SK-N-SH treated with all-trans-retinoic acid at 6 μM for 48 hours (cell line): ENCODE results near the gene DOHH.

Source experiments
- CSDC2 ChIP-seq: fragments of 250-450 bp; sonication (Bioruptor Pico); IDR thresholded peaks from 2 replicates; pipeline ENCODE4 v1.5.0; 2020; ENCODE audit warnings: mild to moderate bottlenecking, moderate library complexity
- SNAI2 ChIP-seq: fragments of 250-450 bp; sonication (Bioruptor Pico); IDR thresholded peaks from 2 replicates; pipeline ENCODE4 v1.5.0; 2020; ENCODE audit warnings: mild to moderate bottlenecking, moderate library complexity
- ZC3H10 ChIP-seq: fragments of 250-450 bp; sonication (Bioruptor Pico); IDR thresholded peaks from 2 replicates; pipeline ENCODE4 v1.5.1; 2021; ENCODE audit warnings: mild to moderate bottlenecking, moderate library complexity
- ZFP30 ChIP-seq: fragments of 450-650 bp; formaldehyde crosslinking; IDR thresholded peaks from 2 replicates; pipeline ENCODE4 v1.5.0; 2022; ENCODE audit warnings: mild to moderate bottlenecking, moderate library complexity
- ZNF8 ChIP-seq: fragments of 450-650 bp; formaldehyde crosslinking; IDR thresholded peaks from 2 replicates; pipeline ENCODE4 v1.5.0; 2020; ENCODE audit warnings: mild to moderate bottlenecking, moderate library complexity
- TF ChIP-seq, protein P1 (sequence below): fragments of 250-450 bp; sonication (Bioruptor Pico); IDR thresholded peaks from 2 replicates; pipeline ENCODE4 v1.8.0; 2020; ENCODE audit warnings: mild to moderate bottlenecking, moderate library complexity, borderline replicate concordance
- TF ChIP-seq, protein P2 (sequence below): fragments of 250-450 bp; sonication (Bioruptor Pico); IDR thresholded peaks from 2 replicates; pipeline ENCODE4 v1.5.1; 2020; ENCODE audit warnings: low read depth, mild to moderate bottlenecking, moderate library complexity
- TF ChIP-seq, protein P3 (sequence below): fragments of 250-450 bp; sonication (Bioruptor Pico); IDR thresholded peaks from 2 replicates; pipeline ENCODE4 v1.8.0; 2021; ENCODE audit warnings: low read depth, mild to moderate bottlenecking, moderate library complexity, borderline replicate concordance

- TF ChIP-seq ZNF8 (CRISPR knock-in tag) (no peak), ZFP30 (CRISPR knock-in tag) (no peak), SNAI2 (CRISPR knock-in tag) (no peak), ZC3H10 (CRISPR knock-in tag) (no peak), CSDC2 (no peak)
- TF ChIP-seq, protein P1, sequence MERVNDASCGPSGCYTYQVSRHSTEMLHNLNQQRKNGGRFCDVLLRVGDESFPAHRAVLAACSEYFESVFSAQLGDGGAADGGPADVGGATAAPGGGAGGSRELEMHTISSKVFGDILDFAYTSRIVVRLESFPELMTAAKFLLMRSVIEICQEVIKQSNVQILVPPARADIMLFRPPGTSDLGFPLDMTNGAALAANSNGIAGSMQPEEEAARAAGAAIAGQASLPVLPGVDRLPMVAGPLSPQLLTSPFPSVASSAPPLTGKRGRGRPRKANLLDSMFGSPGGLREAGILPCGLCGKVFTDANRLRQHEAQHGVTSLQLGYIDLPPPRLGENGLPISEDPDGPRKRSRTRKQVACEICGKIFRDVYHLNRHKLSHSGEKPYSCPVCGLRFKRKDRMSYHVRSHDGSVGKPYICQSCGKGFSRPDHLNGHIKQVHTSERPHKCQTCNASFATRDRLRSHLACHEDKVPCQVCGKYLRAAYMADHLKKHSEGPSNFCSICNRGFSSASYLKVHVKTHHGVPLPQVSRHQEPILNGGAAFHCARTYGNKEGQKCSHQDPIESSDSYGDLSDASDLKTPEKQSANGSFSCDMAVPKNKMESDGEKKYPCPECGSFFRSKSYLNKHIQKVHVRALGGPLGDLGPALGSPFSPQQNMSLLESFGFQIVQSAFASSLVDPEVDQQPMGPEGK (CRISPR knock-in tag): no peak
- TF ChIP-seq, protein P2, sequence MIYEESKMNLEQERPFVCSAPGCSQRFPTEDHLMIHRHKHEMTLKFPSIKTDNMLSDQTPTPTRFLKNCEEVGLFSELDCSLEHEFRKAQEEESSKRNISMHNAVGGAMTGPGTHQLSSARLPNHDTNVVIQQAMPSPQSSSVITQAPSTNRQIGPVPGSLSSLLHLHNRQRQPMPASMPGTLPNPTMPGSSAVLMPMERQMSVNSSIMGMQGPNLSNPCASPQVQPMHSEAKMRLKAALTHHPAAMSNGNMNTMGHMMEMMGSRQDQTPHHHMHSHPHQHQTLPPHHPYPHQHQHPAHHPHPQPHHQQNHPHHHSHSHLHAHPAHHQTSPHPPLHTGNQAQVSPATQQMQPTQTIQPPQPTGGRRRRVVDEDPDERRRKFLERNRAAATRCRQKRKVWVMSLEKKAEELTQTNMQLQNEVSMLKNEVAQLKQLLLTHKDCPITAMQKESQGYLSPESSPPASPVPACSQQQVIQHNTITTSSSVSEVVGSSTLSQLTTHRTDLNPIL: no peak
- TF ChIP-seq, protein P3, sequence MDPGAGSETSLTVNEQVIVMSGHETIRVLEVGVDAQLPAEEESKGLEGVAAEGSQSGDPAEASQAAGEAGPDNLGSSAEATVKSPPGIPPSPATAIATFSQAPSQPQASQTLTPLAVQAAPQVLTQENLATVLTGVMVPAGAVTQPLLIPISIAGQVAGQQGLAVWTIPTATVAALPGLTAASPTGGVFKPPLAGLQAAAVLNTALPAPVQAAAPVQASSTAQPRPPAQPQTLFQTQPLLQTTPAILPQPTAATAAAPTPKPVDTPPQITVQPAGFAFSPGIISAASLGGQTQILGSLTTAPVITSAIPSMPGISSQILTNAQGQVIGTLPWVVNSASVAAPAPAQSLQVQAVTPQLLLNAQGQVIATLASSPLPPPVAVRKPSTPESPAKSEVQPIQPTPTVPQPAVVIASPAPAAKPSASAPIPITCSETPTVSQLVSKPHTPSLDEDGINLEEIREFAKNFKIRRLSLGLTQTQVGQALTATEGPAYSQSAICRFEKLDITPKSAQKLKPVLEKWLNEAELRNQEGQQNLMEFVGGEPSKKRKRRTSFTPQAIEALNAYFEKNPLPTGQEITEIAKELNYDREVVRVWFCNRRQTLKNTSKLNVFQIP (CRISPR knock-in tag): no peak
These were observed at the start of gene DOHH for GRCh38 chr19:3500429-3501101.
